Measurements from ENCODE around the gene WNT4.

DNA sequence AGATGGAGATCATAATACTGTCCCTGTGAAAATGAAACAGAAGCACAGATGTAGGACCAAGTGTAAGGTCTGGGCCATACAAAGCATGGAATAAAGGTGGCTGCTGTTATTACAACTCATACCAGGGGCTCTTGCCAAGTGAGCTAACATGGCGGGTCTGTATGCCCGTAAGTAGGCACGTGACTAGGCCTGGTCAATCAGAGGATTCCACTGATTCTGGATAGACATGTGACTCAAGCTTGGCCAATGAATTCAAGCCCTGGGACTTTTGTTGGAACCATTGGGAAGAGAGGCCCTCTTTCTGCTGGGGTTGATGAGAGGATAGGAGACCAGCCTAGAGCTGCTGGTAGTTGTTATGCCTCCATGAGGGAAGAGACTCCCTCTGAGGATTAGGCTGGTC is 47.8 kb upstream of the WNT4 start:
- TF ChIP-seq, protein P1, sequence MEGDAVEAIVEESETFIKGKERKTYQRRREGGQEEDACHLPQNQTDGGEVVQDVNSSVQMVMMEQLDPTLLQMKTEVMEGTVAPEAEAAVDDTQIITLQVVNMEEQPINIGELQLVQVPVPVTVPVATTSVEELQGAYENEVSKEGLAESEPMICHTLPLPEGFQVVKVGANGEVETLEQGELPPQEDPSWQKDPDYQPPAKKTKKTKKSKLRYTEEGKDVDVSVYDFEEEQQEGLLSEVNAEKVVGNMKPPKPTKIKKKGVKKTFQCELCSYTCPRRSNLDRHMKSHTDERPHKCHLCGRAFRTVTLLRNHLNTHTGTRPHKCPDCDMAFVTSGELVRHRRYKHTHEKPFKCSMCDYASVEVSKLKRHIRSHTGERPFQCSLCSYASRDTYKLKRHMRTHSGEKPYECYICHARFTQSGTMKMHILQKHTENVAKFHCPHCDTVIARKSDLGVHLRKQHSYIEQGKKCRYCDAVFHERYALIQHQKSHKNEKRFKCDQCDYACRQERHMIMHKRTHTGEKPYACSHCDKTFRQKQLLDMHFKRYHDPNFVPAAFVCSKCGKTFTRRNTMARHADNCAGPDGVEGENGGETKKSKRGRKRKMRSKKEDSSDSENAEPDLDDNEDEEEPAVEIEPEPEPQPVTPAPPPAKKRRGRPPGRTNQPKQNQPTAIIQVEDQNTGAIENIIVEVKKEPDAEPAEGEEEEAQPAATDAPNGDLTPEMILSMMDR (IDR thresholded peaks at IDR 0.05 in 8 of 11, conservative IDR thresholded peaks at IDR 0.05 in 3 of 11), result no peak
- TF ChIP-seq POLR2A (IDR thresholded peaks at IDR 0.05) (no peak), POLR2AphosphoS5 (IDR thresholded peaks at IDR 0.05) (no peak)
